ENCODE results near the gene SMAD5. TPM values are rescaled to one million over a fixed set of nuclear protein-coding genes. Genes with fewer than 3 reads are reported as not detected.

Gene SMAD5
- total RNA-seq, 3 donors from 2014 or later = 3.5 to 10.1 (median 6.0) TPM

DNA sequence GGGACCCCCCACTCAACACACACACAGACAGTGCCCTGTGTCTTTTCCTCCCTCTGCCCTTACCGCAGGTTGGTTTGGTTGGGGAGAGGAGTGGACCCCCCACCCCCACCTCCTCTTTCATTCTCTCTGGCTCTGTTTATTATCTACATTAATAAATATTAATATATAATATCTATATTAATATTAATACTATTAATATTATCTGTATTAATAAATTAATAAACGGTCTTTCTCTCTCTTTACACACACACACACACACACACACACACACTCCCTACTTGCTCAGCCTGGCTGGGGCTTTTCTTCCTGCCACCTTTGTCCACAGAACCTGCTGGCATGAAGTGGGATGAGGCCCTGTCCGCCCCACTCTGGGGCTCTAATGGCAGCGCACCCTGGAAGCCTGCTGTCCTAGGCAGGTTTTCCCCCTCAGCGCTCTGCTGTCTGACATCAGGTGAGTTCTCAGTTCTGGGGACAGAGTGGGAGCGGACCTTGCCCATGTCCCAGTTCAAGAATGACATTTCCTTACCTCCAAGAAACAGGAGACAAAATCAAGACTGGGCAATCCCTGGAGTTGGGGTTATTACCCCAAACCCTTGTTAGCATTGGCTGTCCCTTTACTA, 70.8 kb downstream of the SMAD5 start:
- Mint-ChIP-seq H3K9me3 (no peaks in the 10 kb centered on the region), H3K4me1 (ENCODE audit: low read depth) (no peaks in the 10 kb centered on the region), H3K27me3 (ENCODE audit: low read depth) (peaks cover 11% of the 10 kb centered on the region), H3K36me3 (ENCODE audit: insufficient read depth) (no peaks in the 10 kb centered on the region), H3K4me3 (no peak overlapping the region)
- no peak for DNase-seq
- ATAC-seq = no peak

DNA sequence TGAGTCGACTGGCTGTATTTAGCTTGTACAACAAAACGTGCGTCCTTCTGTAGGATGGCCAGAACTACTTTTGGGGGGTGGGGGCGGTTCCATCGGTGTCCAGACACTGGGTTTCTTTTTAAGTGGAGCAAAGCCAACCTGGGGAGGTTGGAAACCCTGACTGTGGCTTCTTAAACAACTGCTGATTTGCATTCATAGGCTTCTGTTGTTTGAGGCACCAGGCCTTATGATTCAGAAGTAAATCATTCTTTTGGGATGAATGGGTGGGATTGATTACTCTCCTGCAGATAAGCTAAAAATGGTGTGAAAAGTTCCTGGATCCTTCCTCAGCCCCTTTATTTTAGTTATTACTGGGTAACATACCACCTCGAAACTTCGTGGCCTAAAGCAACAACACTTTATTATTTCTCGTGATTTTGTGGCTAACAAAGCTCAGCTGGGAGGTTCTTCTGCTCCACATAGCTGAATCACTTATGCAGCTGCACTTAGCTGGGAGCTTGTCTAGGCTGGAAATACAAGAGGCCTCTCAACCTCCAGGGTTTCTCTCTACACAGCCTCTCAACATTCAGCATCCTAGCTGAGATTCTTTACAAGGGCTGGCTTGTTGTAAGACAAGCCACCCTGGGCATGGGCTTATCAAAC, 72.5 kb downstream of the SMAD5 start:
- H3K4me3 Mint-ChIP-seq = no peak overlapping the region
- H3K36me3 Mint-ChIP-seq (ENCODE audit: insufficient read depth) = no peaks in the 10 kb centered on the region
- DNase-seq = no peak
- H3K4me1 Mint-ChIP-seq (ENCODE audit: low read depth) = no peaks in the 10 kb centered on the region
- no peak for ATAC-seq
- H3K27me3 Mint-ChIP-seq (ENCODE audit: low read depth) = peaks cover 12% of the 10 kb centered on the region
- no peaks in the 10 kb centered on the region for H3K9me3 Mint-ChIP-seq

DNA sequence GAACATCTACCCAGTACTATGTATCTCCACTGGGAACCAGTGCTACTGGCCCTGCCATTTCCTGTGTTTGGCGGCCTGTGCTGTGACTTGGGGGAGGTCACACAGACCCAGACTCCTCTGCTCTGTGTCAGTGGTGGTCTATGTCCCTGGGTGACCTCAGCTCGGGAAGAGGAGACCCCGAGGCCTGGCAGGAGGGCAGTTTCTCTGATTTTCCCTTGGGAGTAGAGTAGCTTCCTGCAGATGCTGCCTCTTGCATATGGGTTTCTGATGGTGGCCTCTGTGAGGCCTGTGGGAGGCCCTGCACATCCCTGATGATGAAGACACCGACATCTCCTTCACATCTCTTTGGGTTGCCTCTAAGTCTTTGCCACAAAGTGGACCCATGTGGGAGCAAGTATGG, 73.3 kb downstream of the SMAD5 start:
- H3K27me3 Mint-ChIP-seq (ENCODE audit: low read depth) = peaks cover 8% of the 10 kb centered on the region
- no peaks in the 10 kb centered on the region for H3K36me3 Mint-ChIP-seq (ENCODE audit: insufficient read depth)
- no peaks in the 10 kb centered on the region for H3K9me3 Mint-ChIP-seq
- no peak for ATAC-seq
- H3K4me3 Mint-ChIP-seq = no peak overlapping the region
- no peak for DNase-seq
- no peaks in the 10 kb centered on the region for H3K4me1 Mint-ChIP-seq (ENCODE audit: low read depth)

DNA sequence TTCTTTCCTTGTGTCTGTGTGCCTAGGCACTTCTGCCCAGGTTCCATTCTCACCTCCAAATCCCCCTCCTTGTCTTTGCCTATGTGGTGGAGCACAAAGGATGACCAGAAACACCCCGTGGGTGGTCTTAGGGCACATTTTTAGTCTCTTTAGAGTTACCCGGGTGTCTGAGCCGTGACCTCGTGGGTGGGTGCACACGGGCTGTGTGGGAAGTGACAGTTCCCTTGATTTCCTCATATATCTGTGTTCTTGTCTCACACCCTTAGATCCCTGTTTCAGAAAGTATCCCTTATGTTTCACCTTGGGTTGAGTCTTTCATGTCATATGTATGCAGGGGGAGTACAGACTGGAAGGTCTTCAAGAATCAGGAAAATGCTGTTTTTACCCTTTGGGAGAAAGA, 73.7 kb downstream of the SMAD5 start:
- no peaks in the 10 kb centered on the region for H3K36me3 Mint-ChIP-seq (ENCODE audit: insufficient read depth)

DNA sequence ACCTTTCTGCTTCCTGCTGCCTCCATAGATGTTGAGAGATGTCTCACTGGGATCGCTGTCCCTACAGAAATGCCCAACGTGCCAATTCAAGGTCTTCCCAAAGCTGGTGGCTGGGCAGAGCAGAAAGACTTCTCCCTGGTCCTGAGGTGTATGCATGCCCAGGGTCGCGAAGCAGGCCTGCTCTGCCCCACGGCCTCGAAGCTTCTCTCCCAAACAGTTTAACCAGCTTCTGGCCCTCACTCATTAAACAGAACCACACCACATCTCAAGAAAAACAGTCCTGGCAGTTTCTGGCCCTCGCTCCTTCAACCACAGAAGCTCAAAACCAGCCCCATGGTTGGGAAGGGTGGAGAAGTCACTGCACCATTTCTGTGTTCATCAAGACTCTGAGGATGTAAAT, 75.0 kb downstream of the SMAD5 start:
- Mint-ChIP-seq H3K9me3 (no peaks in the 10 kb centered on the region), H3K27me3 (ENCODE audit: low read depth) (peaks cover 15% of the 10 kb centered on the region), H3K4me1 (ENCODE audit: low read depth) (no peaks in the 10 kb centered on the region), H3K4me3 (no peak overlapping the region), H3K36me3 (ENCODE audit: insufficient read depth) (no peaks in the 10 kb centered on the region)
- no peak for DNase-seq
- no peak for ATAC-seq

More for the DNA sequence above, 73.7 kb downstream of the SMAD5 start:
- ATAC-seq = no peak
- Mint-ChIP-seq H3K9me3 (no peaks in the 10 kb centered on the region), H3K4me1 (ENCODE audit: low read depth) (no peaks in the 10 kb centered on the region), H3K27me3 (ENCODE audit: low read depth) (peaks cover 10% of the 10 kb centered on the region), H3K4me3 (no peak overlapping the region)
- DNase-seq = no peak

DNA sequence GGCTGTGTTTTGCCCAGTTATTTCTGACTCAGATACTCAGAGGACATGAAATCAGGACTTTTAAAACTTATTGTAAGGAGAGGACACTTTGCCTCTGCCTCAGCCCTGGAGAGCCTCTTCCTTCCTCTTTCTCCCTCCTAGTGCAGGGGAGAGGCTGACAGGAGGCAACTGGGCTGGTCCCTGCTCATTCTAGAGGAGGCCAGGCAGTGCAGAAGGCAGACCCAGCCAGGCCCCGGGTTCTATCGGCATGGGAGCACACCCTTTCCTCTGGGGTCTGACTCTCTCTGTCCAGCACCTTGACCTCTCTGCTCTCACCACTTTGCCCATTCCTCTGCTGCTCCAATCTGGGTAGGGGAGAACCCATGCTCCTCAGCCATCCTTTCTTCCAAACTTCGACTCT, 76.3 kb downstream of the SMAD5 start:
- Mint-ChIP-seq H3K9me3 (no peaks in the 10 kb centered on the region), H3K4me3 (no peak overlapping the region), H3K36me3 (ENCODE audit: insufficient read depth) (no peaks in the 10 kb centered on the region), H3K27me3 (ENCODE audit: low read depth) (peaks cover 15% of the 10 kb centered on the region), H3K4me1 (ENCODE audit: low read depth) (no peaks in the 10 kb centered on the region)
- no peak for DNase-seq
- ATAC-seq = no peak

DNA sequence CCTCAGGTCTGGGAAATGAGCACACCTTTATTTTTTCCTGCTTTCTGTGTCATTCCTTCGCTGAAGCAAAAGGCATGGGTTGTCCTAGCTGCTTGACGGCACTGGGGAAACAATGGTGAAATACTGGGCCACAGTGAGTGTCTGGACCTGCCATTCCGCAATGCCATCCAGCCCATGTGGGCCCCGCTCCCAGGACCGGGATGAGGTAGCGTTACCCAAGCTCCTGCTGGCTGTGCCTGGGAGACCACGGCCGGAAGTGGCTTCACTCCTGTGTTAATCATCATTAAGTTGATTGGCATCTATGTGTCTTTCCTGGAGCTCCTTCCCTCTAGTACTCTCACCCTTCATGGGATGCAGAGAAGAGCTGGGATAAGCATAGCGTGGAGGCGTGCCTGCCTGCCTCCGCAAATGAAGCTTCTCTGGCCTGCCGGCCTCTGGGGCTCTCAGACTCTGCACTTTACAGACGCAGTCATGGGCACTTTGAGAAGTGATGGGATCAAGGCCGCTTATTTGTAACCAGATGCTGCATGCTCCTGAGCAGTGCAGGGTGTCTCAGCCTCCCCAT, 76.8 kb downstream of the SMAD5 start:
- DNase-seq (no peak), ATAC-seq (no peak)
- Mint-ChIP-seq H3K9me3 (no peaks in the 10 kb centered on the region), H3K4me3 (no peak overlapping the region), H3K27me3 (ENCODE audit: low read depth) (peaks cover 15% of the 10 kb centered on the region), H3K36me3 (ENCODE audit: insufficient read depth) (no peaks in the 10 kb centered on the region), H3K4me1 (ENCODE audit: low read depth) (no peaks in the 10 kb centered on the region)

DNA sequence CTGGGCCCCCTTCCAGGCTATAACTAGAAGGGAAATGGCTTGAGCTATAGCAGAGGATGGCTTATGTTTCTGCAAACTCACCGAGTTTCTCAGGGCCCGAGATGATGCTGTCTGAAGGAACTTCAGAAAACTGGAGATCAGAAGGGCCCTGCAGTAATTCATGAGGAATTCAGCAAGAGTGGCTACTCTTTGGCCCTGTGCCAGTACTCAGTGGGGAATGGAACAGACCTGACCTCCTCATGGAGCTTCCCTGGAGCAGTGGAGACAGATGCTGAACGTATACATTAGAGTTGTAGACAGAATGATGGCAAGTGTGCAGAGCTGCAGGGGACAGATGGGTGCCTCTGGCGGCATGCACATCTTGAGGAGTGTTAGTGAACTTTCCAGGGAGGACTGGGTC, 77.6 kb downstream of the SMAD5 start:
- Mint-ChIP-seq H3K9me3 (no peaks in the 10 kb centered on the region), H3K36me3 (ENCODE audit: insufficient read depth) (no peaks in the 10 kb centered on the region), H3K4me1 (ENCODE audit: low read depth) (no peaks in the 10 kb centered on the region), H3K27me3 (ENCODE audit: low read depth) (peaks cover 15% of the 10 kb centered on the region), H3K4me3 (no peak overlapping the region)
- ATAC-seq (no peak), DNase-seq (no peak)

DNA sequence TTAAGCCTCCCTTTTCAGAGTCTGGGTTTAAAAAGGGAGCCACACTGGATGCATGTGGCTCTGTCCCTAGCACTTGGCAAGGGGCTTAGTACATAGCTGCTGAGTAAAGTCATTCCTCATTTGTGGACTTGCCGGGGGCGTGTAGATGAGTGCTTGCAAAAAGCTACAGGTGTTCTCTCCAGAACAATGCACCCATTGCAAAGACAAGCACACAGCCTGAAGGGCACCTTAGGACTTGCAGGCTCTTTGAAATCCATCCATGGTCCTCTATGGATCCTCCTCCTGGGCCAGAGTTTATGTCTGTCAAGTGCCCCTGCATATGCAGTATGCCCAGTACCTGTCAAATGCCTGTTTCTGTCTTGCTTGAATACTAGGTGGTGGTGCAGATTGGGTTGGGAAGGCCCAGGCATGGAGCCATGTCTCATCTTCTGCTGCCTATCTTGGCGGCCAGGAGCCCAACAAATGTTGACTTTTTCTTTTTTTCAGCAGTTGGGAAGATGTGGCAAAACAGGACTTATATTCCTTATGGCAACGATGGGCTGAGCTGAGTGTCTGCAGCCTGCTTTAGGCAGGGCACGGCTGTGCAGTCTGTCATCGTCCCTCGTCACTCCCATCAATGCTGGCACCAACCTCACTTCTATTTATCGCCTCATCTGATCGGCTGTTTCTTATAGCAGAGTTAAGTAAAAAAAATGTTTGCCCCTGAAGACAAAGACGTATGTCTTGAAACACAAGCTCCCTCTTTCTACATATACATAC, 78.8 kb downstream of the SMAD5 start:
- no peak for ATAC-seq
- peaks cover 21% of the 10 kb centered on the region for H3K27me3 Mint-ChIP-seq (ENCODE audit: low read depth)

DNA sequence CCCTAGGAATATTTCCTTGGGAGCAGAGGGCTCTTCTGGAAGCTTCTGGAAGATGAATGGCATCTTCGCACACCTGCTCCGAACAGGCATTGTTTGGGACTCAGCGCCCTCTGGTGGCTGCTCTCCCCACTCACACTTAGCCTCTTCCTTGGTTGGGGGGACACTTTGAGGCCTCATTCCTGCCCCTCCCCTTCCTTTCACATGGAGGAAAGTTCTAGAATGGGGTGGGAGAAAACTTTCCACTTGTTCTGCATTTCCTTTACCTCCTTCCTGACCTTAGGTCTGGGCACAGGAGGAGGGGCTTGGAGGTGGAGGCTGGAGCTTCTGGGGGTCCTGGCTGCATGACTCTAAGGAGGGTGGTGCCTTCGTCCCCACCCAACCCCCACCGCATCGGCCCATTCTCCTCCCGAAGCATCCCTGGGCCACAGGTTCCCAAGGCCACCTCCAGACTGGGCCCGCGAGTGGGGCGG, 79.6 kb downstream of the SMAD5 start:
- Mint-ChIP-seq H3K9me3 (no peaks in the 10 kb centered on the region), H3K36me3 (ENCODE audit: insufficient read depth) (no peaks in the 10 kb centered on the region), H3K4me1 (ENCODE audit: low read depth) (no peaks in the 10 kb centered on the region), H3K4me3 (no peak overlapping the region), H3K27me3 (ENCODE audit: low read depth) (peaks cover 21% of the 10 kb centered on the region)
- peak in 1 of 2 donors; percentile 27 for ATAC-seq
- peak; percentile 36 for DNase-seq

More for the DNA sequence above, 78.8 kb downstream of the SMAD5 start:
- no peak for DNase-seq
- H3K4me1 Mint-ChIP-seq (ENCODE audit: low read depth) = no peaks in the 10 kb centered on the region
- H3K4me3 Mint-ChIP-seq = no peak overlapping the region
- H3K9me3 Mint-ChIP-seq = no peaks in the 10 kb centered on the region
- H3K36me3 Mint-ChIP-seq (ENCODE audit: insufficient read depth) = no peaks in the 10 kb centered on the region

DNA sequence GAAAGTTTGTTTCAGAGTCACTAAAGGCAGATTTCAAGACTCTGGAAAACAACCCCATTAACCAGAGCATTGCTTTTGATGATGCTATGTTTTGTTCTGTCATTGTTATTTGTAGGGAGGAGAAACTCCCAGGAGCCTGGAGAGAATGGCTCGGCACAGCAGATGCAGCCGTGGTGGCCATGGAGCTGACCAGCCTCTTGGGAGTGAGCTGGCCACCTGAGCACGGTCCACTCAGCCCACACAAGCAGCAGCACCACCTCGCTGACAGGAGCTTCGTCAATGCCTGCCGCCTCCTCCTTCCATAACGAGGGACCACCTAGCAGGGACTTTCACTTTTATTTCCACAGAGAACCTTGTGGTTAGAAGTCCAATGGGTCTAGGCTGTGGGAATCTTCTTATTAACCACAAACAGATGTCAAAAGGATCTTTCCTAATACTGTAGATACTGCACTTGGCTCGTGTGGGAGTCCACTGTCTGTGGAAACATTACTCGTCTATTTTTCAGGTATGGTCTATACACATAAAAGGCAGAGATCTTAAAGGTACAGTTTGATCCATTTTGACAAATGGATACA, 81.4 kb downstream of the SMAD5 start:
- no peak for ATAC-seq
- Mint-ChIP-seq H3K4me1 (ENCODE audit: low read depth) (no peaks in the 10 kb centered on the region), H3K9me3 (no peaks in the 10 kb centered on the region), H3K36me3 (ENCODE audit: insufficient read depth) (no peaks in the 10 kb centered on the region), H3K27me3 (ENCODE audit: low read depth) (peaks cover 21% of the 10 kb centered on the region), H3K4me3 (no peak overlapping the region)
- DNase-seq = no peak

DNA sequence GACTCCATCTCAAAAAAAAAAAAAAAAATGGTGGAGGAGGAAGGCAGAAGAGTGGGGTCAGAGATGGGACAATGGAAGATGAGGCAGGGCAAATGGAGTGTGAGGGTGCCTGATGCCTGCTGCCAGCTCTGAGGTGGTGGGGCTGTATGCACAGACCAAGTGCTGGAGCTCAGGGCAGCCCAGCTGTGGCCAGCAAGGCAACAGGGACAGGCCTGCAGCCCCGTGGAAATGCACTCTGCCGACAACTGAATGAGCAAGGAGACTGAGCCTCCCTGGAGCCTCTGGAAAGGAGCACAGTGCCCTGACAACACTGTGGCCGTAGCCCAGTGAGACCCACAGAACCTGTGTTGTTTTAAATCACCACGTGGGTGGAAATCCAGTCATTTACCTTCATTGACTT, 83.2 kb downstream of the SMAD5 start:
- Mint-ChIP-seq H3K36me3 (ENCODE audit: insufficient read depth) (no peaks in the 10 kb centered on the region), H3K4me1 (ENCODE audit: low read depth) (no peaks in the 10 kb centered on the region), H3K4me3 (no peak overlapping the region), H3K9me3 (peaks cover 10% of the 10 kb centered on the region), H3K27me3 (ENCODE audit: low read depth) (peaks cover 17% of the 10 kb centered on the region)
- ATAC-seq (no peak), DNase-seq (no peak)

DNA sequence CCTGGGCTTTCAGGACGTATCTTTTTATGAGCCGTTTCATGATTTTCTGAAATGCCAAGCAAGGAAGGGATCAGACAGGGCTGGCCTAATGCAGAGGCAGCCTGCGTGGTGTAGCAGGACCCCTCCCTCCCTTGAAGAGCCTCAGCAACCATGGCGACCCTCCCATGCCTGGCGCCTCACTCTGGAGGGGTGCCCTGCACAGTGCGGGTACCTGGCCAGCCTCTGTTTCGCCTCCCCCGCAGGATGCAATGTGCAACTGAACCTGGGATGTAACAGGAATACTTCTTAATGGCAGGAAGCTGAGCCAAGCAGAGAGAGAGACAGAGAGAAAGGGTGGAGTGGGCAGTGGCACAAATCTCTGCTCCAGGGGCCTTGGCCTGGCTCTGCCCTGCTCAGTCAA, 83.6 kb downstream of the SMAD5 start:
- Mint-ChIP-seq H3K9me3 (peaks cover 12% of the 10 kb centered on the region), H3K4me1 (ENCODE audit: low read depth) (no peaks in the 10 kb centered on the region), H3K27me3 (ENCODE audit: low read depth) (peaks cover 15% of the 10 kb centered on the region), H3K36me3 (ENCODE audit: insufficient read depth) (no peaks in the 10 kb centered on the region), H3K4me3 (no peak overlapping the region)
- DNase-seq = no peak
- no peak for ATAC-seq

DNA sequence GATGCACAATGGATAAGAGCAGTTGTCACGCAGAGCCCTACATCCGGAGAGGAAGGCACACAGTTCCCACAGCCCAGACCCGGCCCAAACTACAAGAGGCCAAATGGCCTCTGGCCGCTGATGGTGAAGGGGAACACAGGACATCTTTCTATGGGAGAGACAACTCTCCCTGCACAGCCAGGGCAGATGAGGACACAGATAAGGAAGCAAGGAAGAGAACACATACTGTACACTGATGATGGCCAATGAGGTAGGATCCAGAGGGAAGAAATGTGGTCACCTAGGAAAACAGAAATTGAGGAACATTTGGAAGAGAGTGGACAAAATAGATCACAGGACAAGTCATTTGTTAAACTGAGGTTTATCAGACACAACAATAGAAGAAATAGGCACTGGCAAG, 88.7 kb downstream of the SMAD5 start:
- Mint-ChIP-seq H3K36me3 (ENCODE audit: insufficient read depth) (no peaks in the 10 kb centered on the region), H3K4me1 (ENCODE audit: low read depth) (no peaks in the 10 kb centered on the region), H3K9me3 (peaks cover 25% of the 10 kb centered on the region), H3K27me3 (ENCODE audit: low read depth) (peaks cover 13% of the 10 kb centered on the region), H3K4me3 (no peak overlapping the region)
- DNase-seq (no peak), ATAC-seq (no peak)

Measured in activated T-cell treated with anti-CD3 and anti-CD28 coated beads, Interleukin-2, amount 50 U/mL, for 4 hours (primary cell).